ENCODE measurements around the gene CPTP. TPM values are rescaled to one million over a fixed set of nuclear protein-coding genes. Genes with fewer than 3 reads are reported as not detected.

CPTP gene
- total RNA-seq, 1 donor from 2014 or later: 12.3 TPM

DNA sequence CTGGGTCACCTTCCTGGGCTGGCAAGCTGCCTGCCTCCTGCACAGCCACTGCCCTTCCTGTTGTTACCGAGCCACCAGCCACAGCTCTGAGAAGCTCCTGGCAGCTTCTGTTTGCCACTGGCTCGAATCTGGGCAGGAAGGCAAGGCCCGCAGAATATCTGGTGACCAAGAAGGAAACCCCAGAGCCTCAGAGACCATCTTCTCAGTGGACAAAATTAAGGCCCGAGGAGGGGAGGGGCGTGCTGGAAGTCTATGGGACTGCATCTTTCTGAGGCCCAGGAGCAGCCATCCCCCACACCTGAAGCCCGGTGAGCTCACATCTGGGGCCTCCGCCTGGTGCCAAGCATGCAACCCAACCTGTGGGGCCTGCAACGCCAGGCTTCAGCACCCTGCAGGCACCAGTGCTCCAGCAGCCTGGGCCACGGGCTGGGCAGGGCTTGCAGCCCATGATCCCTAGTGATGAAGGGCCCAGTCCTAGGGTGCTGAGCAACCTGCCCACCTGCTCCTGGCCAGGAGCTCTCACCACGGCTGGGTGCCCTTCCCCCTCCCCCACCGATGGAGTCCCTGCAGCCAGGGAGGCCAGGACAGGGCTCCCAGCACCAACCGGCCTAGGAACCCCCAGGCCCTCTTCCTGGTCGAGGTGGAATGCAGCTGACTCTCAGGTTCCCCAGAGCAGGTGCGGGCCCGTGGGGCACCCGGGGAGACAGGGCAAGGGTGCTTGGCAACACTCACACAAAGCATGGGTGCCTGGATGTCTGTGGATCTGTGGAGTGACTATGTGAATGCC, 879 bp downstream of the CPTP start:
- Mint-ChIP-seq H3K27me3 (no peaks in the 10 kb centered on the region), H3K9me3 (no peaks in the 10 kb centered on the region), H3K36me3 (ENCODE audit: low read depth) (peaks cover 13% of the 10 kb centered on the region), H3K4me3 (peak overlapping the region; percentile 77), H3K4me1 (peaks cover 20% of the 10 kb centered on the region), H3K27ac (peak overlapping the region; percentile 63)
- intact Hi-C loops (cut with micrococcal nuclease): loop anchor here (2.0 kb wide), 2 partner anchors 17 to 23 kb away; partner anchors contain the start of genes DVL1 and PUSL1
- DNase-seq: no peak

DNA sequence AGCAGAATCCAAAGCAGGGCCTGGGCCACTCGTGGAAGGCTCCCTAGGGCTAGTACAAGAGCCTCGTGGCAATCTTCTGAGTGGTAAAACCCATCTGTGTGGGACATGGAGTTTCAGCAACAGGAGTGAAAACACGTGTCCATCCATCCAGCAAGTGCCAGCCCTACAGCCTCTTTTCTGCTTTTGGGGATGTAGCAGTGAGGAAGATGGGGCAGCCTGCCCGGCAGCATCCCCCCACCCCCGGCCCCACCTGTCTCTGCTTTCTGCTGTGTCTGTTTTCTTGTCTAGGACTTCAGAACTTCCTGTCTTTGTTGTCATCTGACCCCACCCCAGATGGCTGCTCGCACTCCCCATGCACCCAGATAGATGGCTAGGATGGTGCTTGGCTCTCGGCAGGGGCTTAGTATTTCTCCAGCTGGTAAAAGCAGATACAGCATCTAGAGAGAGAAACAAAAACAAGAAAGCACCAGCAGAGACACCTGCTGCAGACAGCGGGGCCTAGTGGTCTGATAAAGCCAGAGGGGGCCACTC, 1.5 kb downstream of the CPTP start:
- H3K9me3 Mint-ChIP-seq: no peaks in the 10 kb centered on the region
- H3K36me3 Mint-ChIP-seq (ENCODE audit: low read depth): peaks cover 13% of the 10 kb centered on the region
- peak overlapping the region; percentile 77 for H3K4me3 Mint-ChIP-seq
- intact Hi-C loops (cut with micrococcal nuclease): no loop called here
- DNase-seq: no peak
- peaks cover 20% of the 10 kb centered on the region for H3K4me1 Mint-ChIP-seq
- no peaks in the 10 kb centered on the region for H3K27me3 Mint-ChIP-seq
- no peak overlapping the region for H3K27ac Mint-ChIP-seq

GRCh38 chr1:1327291-1327690, 2.7 kb downstream of the CPTP start:
- Mint-ChIP-seq H3K27ac (no peak overlapping the region), H3K9me3 (no peaks in the 10 kb centered on the region), H3K4me1 (peaks cover 16% of the 10 kb centered on the region), H3K4me3 (peak overlapping the region; percentile 40), H3K36me3 (ENCODE audit: low read depth) (peaks cover 9% of the 10 kb centered on the region), H3K27me3 (no peaks in the 10 kb centered on the region)
- intact Hi-C loops (cut with micrococcal nuclease): no loop called here
- DNase-seq: no peak

DNA sequence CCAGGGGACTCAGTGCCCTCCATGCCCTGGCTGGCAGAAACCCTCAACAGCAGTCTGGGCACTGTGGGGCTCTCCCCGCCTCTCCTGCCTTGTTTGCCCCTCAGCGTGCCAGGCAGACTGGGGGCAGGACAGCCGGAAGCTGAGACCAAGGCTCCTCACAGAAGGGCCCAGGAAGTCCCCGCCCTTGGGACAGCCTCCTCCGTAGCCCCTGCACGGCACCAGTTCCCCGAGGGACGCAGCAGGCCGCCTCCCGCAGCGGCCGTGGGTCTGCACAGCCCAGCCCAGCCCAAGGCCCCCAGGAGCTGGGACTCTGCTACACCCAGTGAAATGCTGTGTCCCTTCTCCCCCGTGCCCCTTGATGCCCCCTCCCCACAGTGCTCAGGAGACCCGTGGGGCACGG, 3.7 kb downstream of the CPTP start:
- Mint-ChIP-seq H3K4me3 (no peak overlapping the region), H3K9me3 (no peaks in the 10 kb centered on the region), H3K36me3 (ENCODE audit: low read depth) (peaks cover 7% of the 10 kb centered on the region), H3K27me3 (no peaks in the 10 kb centered on the region), H3K27ac (no peak overlapping the region), H3K4me1 (peaks cover 11% of the 10 kb centered on the region)
- intact Hi-C loops (cut with micrococcal nuclease): no loop called here
- no peak for DNase-seq

DNA sequence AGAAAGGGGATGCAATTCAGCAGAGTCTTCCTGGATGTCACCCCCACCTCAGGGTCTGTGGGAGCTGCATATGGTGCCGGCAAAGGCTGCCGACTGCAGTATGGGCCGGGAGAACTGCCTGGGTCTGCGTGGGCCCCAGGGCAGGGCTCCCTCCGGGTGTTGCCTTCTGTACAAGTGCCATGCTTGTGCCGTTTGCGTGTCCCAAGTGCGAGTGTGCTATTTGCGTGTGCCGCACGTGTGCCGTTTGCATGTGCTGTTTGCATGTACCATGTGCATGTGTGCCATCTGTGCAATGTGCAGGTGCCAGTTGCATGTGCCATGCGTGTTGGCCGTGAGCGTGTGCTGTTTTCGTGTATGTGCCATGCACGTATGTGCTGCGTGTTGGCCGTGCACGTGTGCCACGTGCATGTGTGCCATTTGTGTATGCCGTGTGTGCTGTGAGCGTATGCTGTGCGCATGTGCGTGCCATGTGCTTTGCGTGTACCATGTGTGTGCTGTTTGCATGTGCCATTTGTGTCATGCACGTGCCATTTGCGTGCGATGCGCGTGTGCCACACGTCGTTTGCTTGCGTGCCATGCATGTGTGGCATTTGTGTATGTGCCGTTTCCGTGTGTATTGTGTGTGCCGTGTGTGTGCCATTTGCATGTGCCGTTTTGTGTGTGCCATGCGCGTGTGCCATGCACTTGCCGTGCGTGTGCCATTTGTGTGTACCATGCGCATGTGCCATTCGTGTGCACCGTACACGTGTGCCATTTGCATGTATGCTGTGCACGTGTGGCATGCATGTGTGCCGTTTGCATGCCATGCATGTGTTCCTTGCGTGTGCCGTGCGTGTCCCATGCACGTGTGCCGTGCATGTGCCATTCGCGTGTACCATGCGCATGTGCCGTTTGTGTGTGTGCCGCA, 5.0 kb downstream of the CPTP start:
- Mint-ChIP-seq H3K27ac (no peak overlapping the region), H3K27me3 (no peaks in the 10 kb centered on the region), H3K4me3 (no peak overlapping the region), H3K36me3 (ENCODE audit: low read depth) (peaks cover 1% of the 10 kb centered on the region), H3K4me1 (peaks cover 6% of the 10 kb centered on the region), H3K9me3 (no peaks in the 10 kb centered on the region)
- intact Hi-C loops (cut with micrococcal nuclease): no loop called here
- no peak for DNase-seq

- DNase-seq: no peak
- H3K9me3 Mint-ChIP-seq: no peaks in the 10 kb centered on the region
- H3K4me1 Mint-ChIP-seq: peaks cover 6% of the 10 kb centered on the region
- H3K36me3 Mint-ChIP-seq (ENCODE audit: low read depth): peaks cover 1% of the 10 kb centered on the region
- no peaks in the 10 kb centered on the region for H3K27me3 Mint-ChIP-seq
- H3K4me3 Mint-ChIP-seq: no peak overlapping the region
- intact Hi-C loops (cut with micrococcal nuclease): no loop called here
- H3K27ac Mint-ChIP-seq: no peak overlapping the region
Measured at GRCh38 chr1:1330366-1331067, 5.9 kb downstream of the CPTP start.

- Mint-ChIP-seq H3K27me3 (no peaks in the 10 kb centered on the region), H3K4me1 (peaks cover 2% of the 10 kb centered on the region), H3K4me3 (no peak within 1 kb of the TSS), H3K27ac (no peak within 1 kb of the TSS), H3K36me3 (ENCODE audit: low read depth) (no peaks in the 10 kb centered on the region), H3K9me3 (no peaks in the 10 kb centered on the region)
- no peak for DNase-seq
- intact Hi-C loops (cut with micrococcal nuclease): no loop called here
Measured at GRCh38 chr1:1331068-1331965, 6.7 kb downstream of the CPTP start, which contains the start of gene TAS1R3. Gene TAS1R3 (plus strand): TSS chr1:1331280. CDS start chr1:1331346, 66 bp downstream.

DNA sequence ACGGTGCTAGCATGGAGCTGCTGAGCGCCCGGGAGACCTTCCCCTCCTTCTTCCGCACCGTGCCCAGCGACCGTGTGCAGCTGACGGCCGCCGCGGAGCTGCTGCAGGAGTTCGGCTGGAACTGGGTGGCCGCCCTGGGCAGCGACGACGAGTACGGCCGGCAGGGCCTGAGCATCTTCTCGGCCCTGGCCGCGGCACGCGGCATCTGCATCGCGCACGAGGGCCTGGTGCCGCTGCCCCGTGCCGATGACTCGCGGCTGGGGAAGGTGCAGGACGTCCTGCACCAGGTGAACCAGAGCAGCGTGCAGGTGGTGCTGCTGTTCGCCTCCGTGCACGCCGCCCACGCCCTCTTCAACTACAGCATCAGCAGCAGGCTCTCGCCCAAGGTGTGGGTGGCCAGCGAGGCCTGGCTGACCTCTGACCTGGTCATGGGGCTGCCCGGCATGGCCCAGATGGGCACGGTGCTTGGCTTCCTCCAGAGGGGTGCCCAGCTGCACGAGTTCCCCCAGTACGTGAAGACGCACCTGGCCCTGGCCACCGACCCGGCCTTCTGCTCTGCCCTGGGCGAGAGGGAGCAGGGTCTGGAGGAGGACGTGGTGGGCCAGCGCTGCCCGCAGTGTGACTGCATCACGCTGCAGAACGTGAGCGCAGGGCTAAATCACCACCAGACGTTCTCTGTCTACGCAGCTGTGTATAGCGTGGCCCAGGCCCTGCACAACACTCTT, 7.6 kb downstream of the CPTP start:
- DNase-seq: no peak
- Mint-ChIP-seq H3K27me3 (no peaks in the 10 kb centered on the region), H3K36me3 (ENCODE audit: low read depth) (no peaks in the 10 kb centered on the region), H3K4me3 (no peak overlapping the region), H3K4me1 (peaks cover 2% of the 10 kb centered on the region), H3K27ac (no peak overlapping the region), H3K9me3 (no peaks in the 10 kb centered on the region)
- intact Hi-C loops (cut with micrococcal nuclease): no loop called here

GRCh38 chr1:1332774-1333480, 8.3 kb downstream of the CPTP start:
- Mint-ChIP-seq H3K4me3 (no peak overlapping the region), H3K36me3 (ENCODE audit: low read depth) (peaks cover 2% of the 10 kb centered on the region), H3K9me3 (no peaks in the 10 kb centered on the region), H3K27ac (no peak overlapping the region), H3K27me3 (no peaks in the 10 kb centered on the region), H3K4me1 (peaks cover 2% of the 10 kb centered on the region)
- no peak for DNase-seq
- intact Hi-C loops (cut with micrococcal nuclease): no loop called here

DNA sequence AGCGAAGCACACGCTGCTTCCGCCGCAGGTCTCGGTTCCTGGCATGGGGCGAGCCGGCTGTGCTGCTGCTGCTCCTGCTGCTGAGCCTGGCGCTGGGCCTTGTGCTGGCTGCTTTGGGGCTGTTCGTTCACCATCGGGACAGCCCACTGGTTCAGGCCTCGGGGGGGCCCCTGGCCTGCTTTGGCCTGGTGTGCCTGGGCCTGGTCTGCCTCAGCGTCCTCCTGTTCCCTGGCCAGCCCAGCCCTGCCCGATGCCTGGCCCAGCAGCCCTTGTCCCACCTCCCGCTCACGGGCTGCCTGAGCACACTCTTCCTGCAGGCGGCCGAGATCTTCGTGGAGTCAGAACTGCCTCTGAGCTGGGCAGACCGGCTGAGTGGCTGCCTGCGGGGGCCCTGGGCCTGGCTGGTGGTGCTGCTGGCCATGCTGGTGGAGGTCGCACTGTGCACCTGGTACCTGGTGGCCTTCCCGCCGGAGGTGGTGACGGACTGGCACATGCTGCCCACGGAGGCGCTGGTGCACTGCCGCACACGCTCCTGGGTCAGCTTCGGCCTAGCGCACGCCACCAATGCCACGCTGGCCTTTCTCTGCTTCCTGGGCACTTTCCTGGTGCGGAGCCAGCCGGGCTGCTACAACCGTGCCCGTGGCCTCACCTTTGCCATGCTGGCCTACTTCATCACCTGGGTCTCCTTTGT, 9.1 kb downstream of the CPTP start:
- intact Hi-C loops (cut with micrococcal nuclease): no loop called here
- no peak overlapping the region for H3K27ac Mint-ChIP-seq

DNA sequence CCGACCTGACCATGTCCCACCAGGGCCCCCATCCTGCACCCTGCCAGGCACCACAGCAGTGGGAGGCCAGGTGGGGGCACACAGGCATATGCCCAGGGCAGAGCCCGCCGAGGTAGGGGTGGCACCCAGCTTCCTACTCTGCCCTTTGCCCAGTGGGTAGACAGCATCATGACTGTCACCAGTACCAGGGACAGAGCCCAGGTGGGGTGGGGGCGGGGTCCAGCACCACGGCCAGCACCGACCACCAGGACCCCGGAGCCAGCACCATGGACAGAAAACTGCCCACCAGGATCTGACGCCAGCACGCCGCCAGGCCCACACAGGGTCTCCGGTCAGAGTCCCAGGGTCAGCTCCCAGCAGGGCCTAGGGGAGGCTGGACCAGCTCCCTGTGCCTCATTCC, 10.2 kb downstream of the CPTP start:
- Mint-ChIP-seq H3K36me3 (ENCODE audit: low read depth) (peaks cover 11% of the 10 kb centered on the region), H3K9me3 (no peaks in the 10 kb centered on the region), H3K27me3 (no peaks in the 10 kb centered on the region), H3K27ac (no peak overlapping the region), H3K4me3 (no peak overlapping the region), H3K4me1 (peaks cover under 1% of the 10 kb centered on the region)
- no peak for DNase-seq
- intact Hi-C loops (cut with micrococcal nuclease): no loop called here

More for the DNA sequence above, 9.1 kb downstream of the CPTP start:
- peaks cover 2% of the 10 kb centered on the region for H3K4me1 Mint-ChIP-seq
- peaks cover 6% of the 10 kb centered on the region for H3K36me3 Mint-ChIP-seq (ENCODE audit: low read depth)
- H3K27me3 Mint-ChIP-seq: no peaks in the 10 kb centered on the region
- DNase-seq: no peak
- no peaks in the 10 kb centered on the region for H3K9me3 Mint-ChIP-seq
- no peak overlapping the region for H3K4me3 Mint-ChIP-seq
